ENCODE measurements around the gene FAM184B.

- TF ChIP-seq POLR2A (IDR thresholded peaks at IDR 0.05; ENCODE audit: low read length) (no peak), GATA1 (IDR thresholded peaks at IDR 0.05; ENCODE audit: low read depth, low read length) (no peak)
Observed at GRCh38 chr4:17583941-17584340, 197.5 kb downstream of the FAM184B start.

Measured in erythroblast (primary cell).